Type B pancreatic cell (in vitro differentiated cells): ENCODE results near the gene PWWP2B. TPM values are rescaled to one million over a fixed set of nuclear protein-coding genes. Genes with fewer than 3 reads are reported as not detected.

ENCODE experiments used
- DNase-seq: peaks from one replicate; pipeline ENCODE4 v3.0.0; 2021; ENCODE audit warnings: mixed read lengths; ENCODE audit not compliant: unreplicated experiment; ENCODE audit errors: extremely low spot score
- H3K27ac Mint-ChIP-seq: 2 replicates; pipeline ENCODE4 v1.8.0; 2021; ENCODE audit warnings: mild to moderate bottlenecking, mixed read lengths
- H3K27me3 Mint-ChIP-seq: 2 replicates; pipeline ENCODE4 v1.8.0; 2021; ENCODE audit warnings: mixed read lengths
- H3K36me3 Mint-ChIP-seq: 2 replicates; pipeline ENCODE4 v1.8.0; 2021; ENCODE audit warnings: mixed read lengths
- H3K4me1 Mint-ChIP-seq: one replicate; pipeline ENCODE4 v1.8.0; 2021; ENCODE audit warnings: mixed read lengths; ENCODE audit not compliant: unreplicated experiment
- H3K4me3 Mint-ChIP-seq: 2 replicates; pipeline ENCODE4 v1.8.0; 2021; ENCODE audit warnings: mild to moderate bottlenecking, mixed read lengths
- H3K9me3 Mint-ChIP-seq: 2 replicates; pipeline ENCODE4 v1.8.0; 2021; ENCODE audit warnings: mixed read lengths
- total RNA-seq: library from RNA; stranded (reverse); gene quantifications from 2 replicates; pipeline ENCODE4 v1.2.1, GENCODE V29; 2021; ENCODE audit warnings: low replicate concordance
- TF ChIP-seq, protein P1 (sequence below): fragments of 200-600 bp; sonication (generic); conservative IDR thresholded peaks from 2 replicates; pipeline ENCODE4 v1.5.0; 2021; ENCODE audit warnings: antibody characterized with exemption, mild to moderate bottlenecking

Gene PWWP2B
- total RNA-seq, 1 donor from 2014 or later: 22.6 TPM

DNA sequence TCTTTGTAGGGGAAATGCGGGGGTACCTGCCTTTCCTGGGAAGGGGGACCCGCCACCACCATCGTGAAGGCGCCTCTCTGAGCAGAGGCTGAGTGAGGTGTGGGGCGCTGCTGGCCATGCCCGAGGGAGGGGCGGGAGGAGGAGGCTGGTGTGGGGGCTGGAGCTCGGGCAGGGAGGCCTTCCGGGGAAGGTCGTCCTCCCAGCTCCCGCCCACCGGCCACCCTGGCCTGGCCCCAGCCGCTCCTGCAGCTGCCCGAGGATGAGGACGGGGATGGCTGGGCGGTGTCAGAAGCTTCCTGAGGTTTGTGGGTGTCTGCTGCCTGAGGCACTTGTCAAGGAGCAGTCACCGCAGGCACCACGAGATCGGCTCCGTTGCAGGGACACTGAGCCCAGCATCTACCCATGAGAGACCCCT, 11.4 kb downstream of the PWWP2B start:
- Mint-ChIP-seq H3K27me3 (no peaks in the 10 kb centered on the region), H3K9me3 (no peaks in the 10 kb centered on the region), H3K4me1 (peaks cover 23% of the 10 kb centered on the region), H3K4me3 (peak overlapping the region; percentile 81), H3K27ac (peak overlapping the region; percentile 99), H3K36me3 (peaks cover 4% of the 10 kb centered on the region)
- DNase-seq: no peak
- TF ChIP-seq, protein P1, sequence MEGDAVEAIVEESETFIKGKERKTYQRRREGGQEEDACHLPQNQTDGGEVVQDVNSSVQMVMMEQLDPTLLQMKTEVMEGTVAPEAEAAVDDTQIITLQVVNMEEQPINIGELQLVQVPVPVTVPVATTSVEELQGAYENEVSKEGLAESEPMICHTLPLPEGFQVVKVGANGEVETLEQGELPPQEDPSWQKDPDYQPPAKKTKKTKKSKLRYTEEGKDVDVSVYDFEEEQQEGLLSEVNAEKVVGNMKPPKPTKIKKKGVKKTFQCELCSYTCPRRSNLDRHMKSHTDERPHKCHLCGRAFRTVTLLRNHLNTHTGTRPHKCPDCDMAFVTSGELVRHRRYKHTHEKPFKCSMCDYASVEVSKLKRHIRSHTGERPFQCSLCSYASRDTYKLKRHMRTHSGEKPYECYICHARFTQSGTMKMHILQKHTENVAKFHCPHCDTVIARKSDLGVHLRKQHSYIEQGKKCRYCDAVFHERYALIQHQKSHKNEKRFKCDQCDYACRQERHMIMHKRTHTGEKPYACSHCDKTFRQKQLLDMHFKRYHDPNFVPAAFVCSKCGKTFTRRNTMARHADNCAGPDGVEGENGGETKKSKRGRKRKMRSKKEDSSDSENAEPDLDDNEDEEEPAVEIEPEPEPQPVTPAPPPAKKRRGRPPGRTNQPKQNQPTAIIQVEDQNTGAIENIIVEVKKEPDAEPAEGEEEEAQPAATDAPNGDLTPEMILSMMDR: no peak

DNA sequence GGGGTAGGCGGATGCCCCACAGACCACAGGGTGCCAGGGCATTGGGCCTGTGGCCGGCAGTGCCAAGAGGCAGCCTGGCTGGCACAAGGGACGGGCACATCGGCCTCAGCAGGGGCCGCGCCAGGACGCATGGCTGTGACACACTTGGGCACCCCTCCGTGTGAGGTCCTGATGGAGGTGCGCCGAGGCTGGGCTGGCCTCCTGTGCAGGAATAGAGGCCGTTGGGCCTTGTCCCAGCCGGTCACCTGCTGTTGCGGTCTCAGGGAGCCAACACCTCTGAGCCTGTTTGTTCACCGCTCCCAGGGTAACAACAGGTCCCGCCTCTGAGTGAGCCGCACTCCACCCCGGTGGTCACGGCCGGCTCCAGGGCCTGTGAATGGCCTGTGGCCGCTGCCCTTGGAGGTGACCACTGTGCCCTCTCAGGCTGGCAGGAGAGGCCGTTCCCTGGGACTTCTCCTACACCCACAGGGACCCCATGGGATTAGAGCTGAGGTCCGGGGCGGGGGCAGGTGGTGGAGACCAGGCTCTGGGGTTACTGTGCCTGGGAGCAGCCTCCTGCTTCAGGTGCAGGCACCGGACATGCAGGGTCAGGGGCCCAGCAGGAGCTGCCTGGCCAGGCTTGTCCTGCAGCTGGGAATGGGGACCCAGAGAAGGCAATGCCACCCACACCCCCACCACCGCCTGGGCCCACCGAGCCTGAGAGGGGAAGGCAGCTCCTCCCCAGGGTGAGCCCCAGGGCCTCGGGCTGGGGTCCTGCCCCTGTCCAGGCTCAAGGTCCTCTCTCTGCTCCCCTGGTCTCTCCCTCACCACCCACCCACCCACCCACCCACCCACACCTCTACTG, 12.0 kb downstream of the PWWP2B start:
- Mint-ChIP-seq H3K9me3 (no peaks in the 10 kb centered on the region), H3K27me3 (no peaks in the 10 kb centered on the region), H3K27ac (peak overlapping the region; percentile 99), H3K36me3 (peaks cover 4% of the 10 kb centered on the region), H3K4me1 (peaks cover 28% of the 10 kb centered on the region), H3K4me3 (peak overlapping the region; percentile 49)
- TF ChIP-seq, protein P1: no peak
- DNase-seq: no peak

DNA sequence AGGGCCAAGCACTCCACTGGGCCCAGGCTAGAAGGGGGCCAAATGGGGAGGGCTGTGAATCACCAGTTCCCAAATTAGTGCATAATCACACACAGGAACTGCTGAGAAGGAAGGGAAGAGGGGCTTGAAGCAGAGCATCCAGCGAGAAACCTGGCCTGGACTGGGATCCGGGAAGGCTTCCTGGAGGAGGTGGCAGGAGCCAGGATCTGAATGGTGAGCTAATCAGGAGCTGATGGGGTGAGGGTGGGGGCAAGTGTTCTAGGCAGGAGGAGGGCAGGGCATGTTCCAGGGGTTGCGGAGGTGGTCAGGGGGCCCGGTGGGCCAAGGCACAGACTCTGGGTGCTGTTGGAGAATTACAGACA, 12.6 kb downstream of the PWWP2B start:
- H3K27ac Mint-ChIP-seq: peak overlapping the region; percentile 86
- TF ChIP-seq, protein P1: no peak
- H3K27me3 Mint-ChIP-seq: no peaks in the 10 kb centered on the region
- peak overlapping the region; percentile 71 for H3K4me3 Mint-ChIP-seq
- DNase-seq: no peak
- no peaks in the 10 kb centered on the region for H3K9me3 Mint-ChIP-seq
- H3K36me3 Mint-ChIP-seq: peaks cover 4% of the 10 kb centered on the region
- H3K4me1 Mint-ChIP-seq: peaks cover 34% of the 10 kb centered on the region

DNA sequence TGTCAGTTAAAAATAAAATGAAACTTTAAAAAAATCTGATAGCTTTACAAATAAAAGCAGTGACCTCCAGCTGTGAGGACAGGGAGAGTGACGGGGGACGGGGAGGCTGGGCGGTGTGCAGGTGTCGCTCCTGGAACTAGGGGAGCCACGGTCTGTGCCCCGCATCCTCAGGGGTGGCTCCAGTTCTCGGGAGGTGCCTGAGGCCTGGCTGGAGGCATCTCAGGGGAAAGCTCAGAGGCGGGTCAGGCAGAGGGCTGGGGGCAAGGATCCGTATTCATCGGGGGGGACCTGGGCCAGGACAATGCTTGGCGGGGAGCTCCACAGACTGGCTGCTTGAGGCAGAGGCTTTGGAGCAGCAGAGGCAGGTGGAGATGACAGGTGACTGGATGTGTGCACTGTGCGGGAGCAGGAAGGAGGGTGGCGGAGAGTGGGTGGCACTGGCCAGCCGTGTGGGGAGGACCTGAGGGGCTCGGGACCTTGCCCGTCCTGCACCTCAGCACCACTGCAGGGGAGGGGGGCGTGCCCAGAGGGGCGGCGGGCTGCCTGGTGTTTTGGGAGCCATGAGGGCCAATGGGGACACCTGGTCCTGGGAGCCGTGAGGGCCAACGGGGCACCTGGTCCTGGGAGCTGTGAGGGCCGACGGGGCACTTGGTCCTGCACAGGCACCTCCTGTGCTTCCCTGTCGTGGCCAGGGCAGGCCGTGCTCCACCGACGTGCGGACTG, 13.2 kb downstream of the PWWP2B start:
- peaks cover 39% of the 10 kb centered on the region for H3K4me1 Mint-ChIP-seq
- no peaks in the 10 kb centered on the region for H3K9me3 Mint-ChIP-seq
- H3K27me3 Mint-ChIP-seq: no peaks in the 10 kb centered on the region
- peaks cover 7% of the 10 kb centered on the region for H3K36me3 Mint-ChIP-seq
- DNase-seq: no peak
- H3K27ac Mint-ChIP-seq: peak overlapping the region; percentile 86
- peak overlapping the region; percentile 71 for H3K4me3 Mint-ChIP-seq
- TF ChIP-seq, protein P1: no peak

DNA sequence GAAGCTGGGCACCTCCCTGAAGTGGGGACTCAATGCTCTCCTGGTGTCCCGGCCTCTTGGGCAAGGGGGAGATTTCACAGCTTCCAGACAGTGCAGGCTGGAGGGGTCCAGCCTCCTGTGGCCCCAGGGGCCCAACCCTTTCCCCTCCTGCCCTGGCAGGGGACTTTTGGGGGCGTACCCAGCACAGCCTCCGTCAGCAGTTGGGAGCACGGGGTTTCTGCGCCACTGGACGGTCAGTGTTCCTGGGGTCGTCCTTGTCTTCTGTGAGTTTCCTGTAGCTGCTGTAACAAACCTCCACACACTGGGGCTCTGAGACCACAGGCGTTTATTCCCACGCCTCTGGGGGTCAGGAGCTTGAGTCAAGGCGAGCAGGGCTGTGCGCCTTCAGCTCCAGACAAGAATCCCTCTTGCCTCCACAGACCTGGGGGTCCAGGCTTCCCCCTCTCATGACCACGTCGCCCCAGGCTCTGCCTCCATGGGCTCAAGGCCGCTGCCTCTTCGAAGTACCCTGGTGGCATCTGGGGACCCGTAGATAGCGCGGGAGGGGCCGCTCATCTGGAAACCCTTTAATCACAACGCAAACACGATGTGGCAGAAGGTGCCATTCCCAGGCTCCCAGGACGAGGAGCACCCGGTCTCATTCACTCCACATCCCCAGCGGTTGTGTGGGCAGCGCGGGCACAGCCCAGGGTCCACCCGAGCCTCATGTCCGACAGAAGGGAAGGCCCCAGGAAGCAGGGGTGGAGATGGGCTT, 14.0 kb downstream of the PWWP2B start:
- peaks cover 9% of the 10 kb centered on the region for H3K36me3 Mint-ChIP-seq
- no peaks in the 10 kb centered on the region for H3K9me3 Mint-ChIP-seq
- H3K4me1 Mint-ChIP-seq: peaks cover 46% of the 10 kb centered on the region

More for the DNA sequence above, 14.0 kb downstream of the PWWP2B start:
- TF ChIP-seq, protein P1: no peak
- Mint-ChIP-seq H3K27me3 (no peaks in the 10 kb centered on the region), H3K4me3 (peak overlapping the region; percentile 85), H3K27ac (peak overlapping the region; percentile 98)
- DNase-seq: no peak
